ENCODE measurements around the gene HASPIN.
"Not testable (repeated sequence)": the region's sequence is repeated elsewhere in the genome, so short reads cannot be mapped to it uniquely, and the experiment has no call there.

Gene HASPIN

DNA sequence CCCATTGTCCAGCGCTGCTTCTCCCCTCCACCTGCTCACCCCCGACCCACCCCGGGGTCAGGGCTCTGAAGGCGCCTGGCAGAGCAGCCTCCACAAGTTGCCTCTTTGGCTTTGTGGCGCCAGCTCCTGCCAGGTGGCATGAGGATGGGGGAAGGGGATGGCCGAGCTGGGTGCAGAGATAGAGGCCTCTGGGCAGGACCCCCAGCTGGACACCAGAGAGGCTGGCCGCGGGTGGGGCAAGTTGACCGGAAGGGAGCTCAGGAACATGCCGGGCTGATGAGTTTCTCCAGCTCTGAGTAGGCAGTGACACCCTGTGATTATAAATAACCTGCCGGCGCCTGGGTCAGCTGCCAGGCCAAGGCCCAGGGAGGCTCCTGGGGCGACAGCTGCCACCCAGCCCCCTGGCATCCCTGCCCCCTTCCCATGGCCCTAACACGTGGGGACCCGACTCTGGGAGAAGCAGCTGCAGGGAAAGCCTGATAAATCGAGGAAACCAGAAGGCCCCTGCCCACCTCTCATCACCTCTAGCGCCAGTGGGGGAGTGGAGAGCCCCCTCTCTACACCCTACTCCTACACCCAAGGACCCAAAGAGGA is 28.5 kb upstream of the HASPIN start:
- peaks cover 0 to 11% (median 9%) of the 10 kb centered on the region in 5 donors for H3K9me3 ChIP-seq (ENCODE audit: control insufficient read depth in 5 of 5, low read length in 5 of 5)
- peaks cover 0 to 19% (median 13%) of the 10 kb centered on the region in 5 donors for H3K4me1 ChIP-seq (ENCODE audit: control insufficient read depth in 5 of 5, insufficient read depth in 5 of 5, low read length in 5 of 5)
- H3K4me3 ChIP-seq (ENCODE audit: low read depth in 1 of 5, low read length in 5 of 5): peak overlapping the region; percentile 40 to 70 (median 56)
- no peak overlapping the region for H3K27ac ChIP-seq (ENCODE audit: low read depth, low read length)
- peaks cover 21 to 44% (median 30%) of the 10 kb centered on the region in 5 donors for H3K27me3 ChIP-seq (ENCODE audit: control insufficient read depth in 5 of 5, insufficient read depth in 4 of 5, low read length in 5 of 5)
- no peaks in the 10 kb centered on the region for H3K36me3 ChIP-seq (ENCODE audit: control insufficient read depth in 5 of 5, insufficient read depth in 5 of 5, low read length in 5 of 5)
- H3K9ac ChIP-seq (ENCODE audit: low read length in 5 of 5): no peak overlapping the region

DNA sequence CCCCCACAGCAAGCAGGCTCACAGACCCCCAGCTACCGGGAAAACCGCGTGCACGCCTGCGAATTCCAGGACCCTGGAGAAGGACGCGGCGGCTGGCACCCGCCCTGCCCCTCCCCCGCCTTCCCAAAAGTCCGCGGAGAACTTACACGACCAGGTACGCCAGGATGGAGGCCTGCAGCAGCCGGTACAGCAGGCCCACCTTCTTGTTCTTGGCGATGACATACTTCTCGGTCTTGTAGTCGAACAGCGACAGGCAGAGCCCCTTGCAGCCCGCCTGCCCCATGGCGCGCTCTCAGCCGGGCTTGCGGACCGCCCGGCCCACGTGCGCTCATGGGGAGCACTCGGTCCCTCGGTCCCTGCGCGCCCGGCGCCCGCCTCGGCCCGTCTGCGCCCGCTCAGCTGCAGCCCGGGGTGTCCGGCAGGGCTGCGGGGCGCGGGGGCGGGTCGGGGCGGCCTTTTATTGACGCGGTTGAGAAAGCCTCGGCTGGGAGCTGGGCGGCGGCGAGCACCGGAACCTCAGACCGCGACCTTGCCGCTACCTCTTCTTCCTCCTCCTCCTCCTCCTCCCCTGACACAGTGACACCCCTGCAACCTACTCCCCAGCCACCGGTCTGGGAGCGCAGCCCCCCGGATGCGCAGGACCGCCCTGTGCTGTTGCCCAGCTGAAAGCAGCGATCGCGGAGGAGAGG is 27.8 kb upstream of the HASPIN start, which contains the start of gene P2RX5:
Gene P2RX5 (minus strand): TSS at position 433 of the 689 bp plus-strand sequence. CDS start 150 bp downstream, at position 283.
- Histone ChIP-seq H3K27me3 (ENCODE audit: control insufficient read depth in 5 of 5, insufficient read depth in 4 of 5, low read length in 5 of 5) (peaks cover 21 to 39% (median 24%) of the 10 kb centered on the region in 5 donors), H3K36me3 (ENCODE audit: control insufficient read depth in 5 of 5, insufficient read depth in 5 of 5, low read length in 5 of 5) (no peaks in the 10 kb centered on the region), H3K9ac (ENCODE audit: low read length in 5 of 5) (no peak within 1 kb of the TSS)

DNA sequence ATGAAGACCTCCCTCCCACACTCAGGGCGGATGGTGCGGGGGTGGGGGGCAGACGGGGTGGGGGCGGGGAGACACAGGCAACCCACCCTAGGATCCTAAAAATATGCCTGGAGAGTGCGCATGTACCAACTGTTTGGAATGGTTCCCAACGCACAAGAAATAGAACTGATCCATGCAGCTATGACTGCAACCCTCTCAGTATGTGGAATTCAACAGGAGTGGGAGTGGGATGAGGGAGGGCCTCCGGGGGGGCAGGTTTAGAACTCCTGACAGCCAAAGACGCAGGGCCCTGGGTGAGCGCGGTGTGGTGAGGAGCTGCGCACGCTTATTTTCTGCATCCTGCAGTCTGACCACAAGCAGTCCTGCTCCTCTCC is 26.6 kb upstream of the HASPIN start:
- H3K27me3 ChIP-seq (ENCODE audit: control insufficient read depth in 5 of 5, insufficient read depth in 4 of 5, low read length in 5 of 5): peaks cover 17 to 29% (median 21%) of the 10 kb centered on the region in 5 donors
- no peak overlapping the region for H3K27ac ChIP-seq (ENCODE audit: low read depth, low read length)
- H3K9me3 ChIP-seq (ENCODE audit: control insufficient read depth in 5 of 5, low read length in 5 of 5): peaks cover 0 to 11% (median 9%) of the 10 kb centered on the region in 5 donors
- no peak overlapping the region for H3K9ac ChIP-seq (ENCODE audit: low read length in 5 of 5)
- H3K36me3 ChIP-seq (ENCODE audit: control insufficient read depth in 5 of 5, insufficient read depth in 5 of 5, low read length in 5 of 5): no peaks in the 10 kb centered on the region
- no peak overlapping the region for H3K4me3 ChIP-seq (ENCODE audit: low read depth in 1 of 5, low read length in 5 of 5)
- peaks cover 0 to 19% (median 13%) of the 10 kb centered on the region in 5 donors for H3K4me1 ChIP-seq (ENCODE audit: control insufficient read depth in 5 of 5, insufficient read depth in 5 of 5, low read length in 5 of 5)

More for the DNA sequence above, 27.8 kb upstream of the HASPIN start, which contains the start of gene P2RX5:
- peak within 1 kb of the TSS; percentile 40 to 70 (median 56) for H3K4me3 ChIP-seq (ENCODE audit: low read depth in 1 of 5, low read length in 5 of 5)
- no peak within 1 kb of the TSS for H3K27ac ChIP-seq (ENCODE audit: low read depth, low read length)
- peaks cover 0 to 19% (median 13%) of the 10 kb centered on the region in 5 donors for H3K4me1 ChIP-seq (ENCODE audit: control insufficient read depth in 5 of 5, insufficient read depth in 5 of 5, low read length in 5 of 5)
- H3K9me3 ChIP-seq (ENCODE audit: control insufficient read depth in 5 of 5, low read length in 5 of 5): peaks cover 0 to 11% (median 9%) of the 10 kb centered on the region in 5 donors

DNA sequence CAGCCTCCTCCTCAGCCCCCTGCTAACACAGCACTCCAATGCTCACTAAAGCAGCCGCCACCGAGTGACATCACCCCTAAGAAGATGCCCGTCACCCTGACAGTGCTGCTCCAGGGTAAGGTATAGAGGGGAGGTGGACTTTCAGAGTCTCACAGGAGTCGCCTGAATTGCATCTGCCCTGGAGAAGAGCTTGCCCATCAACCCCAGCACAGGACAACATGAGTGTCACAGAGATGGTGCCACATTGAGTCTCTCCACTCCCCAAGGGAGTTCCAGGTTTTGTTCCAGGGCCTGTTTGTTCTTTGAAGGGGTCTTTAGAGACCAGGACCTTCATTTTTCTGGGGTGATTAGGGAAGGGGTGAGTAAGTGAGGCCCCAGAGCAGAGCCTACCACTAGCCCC is 25.6 kb upstream of the HASPIN start:
- H3K27me3 ChIP-seq (ENCODE audit: control insufficient read depth in 5 of 5, insufficient read depth in 4 of 5, low read length in 5 of 5): peaks cover 17 to 26% (median 21%) of the 10 kb centered on the region in 5 donors

DNA sequence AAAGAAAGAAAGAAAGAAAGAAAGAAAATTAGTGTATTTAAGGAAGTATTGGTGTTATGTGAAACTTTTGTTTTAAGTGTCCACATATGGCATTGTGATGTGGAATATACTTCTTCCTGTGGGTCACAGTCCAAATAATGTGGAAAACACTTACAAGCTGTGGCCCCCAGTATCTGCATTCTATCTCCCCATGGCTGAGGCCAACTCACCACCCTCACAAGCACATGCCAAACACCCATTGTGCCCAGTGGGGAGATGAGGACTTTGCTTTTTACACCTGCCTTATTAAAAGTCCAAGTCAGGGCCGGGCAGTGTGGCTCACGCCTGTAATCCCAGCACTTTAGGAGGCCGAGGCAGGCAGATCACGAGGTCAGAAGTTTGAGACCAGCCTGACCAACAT is 23.8 kb upstream of the HASPIN start:
- Histone ChIP-seq H3K27me3 (ENCODE audit: control insufficient read depth in 5 of 5, insufficient read depth in 4 of 5, low read length in 5 of 5) (peaks cover 11 to 20% (median 14%) of the 10 kb centered on the region in 5 donors), H3K9me3 (ENCODE audit: control insufficient read depth in 5 of 5, low read length in 5 of 5) (peaks cover 0 to 11% (median 9%) of the 10 kb centered on the region in 5 donors), H3K4me1 (ENCODE audit: control insufficient read depth in 5 of 5, insufficient read depth in 5 of 5, low read length in 5 of 5) (peaks cover 0 to 19% (median 13%) of the 10 kb centered on the region in 5 donors), H3K4me3 (ENCODE audit: low read depth in 1 of 5, low read length in 5 of 5) (no peak overlapping the region), H3K9ac (ENCODE audit: low read length in 5 of 5) (no peak overlapping the region), H3K36me3 (ENCODE audit: control insufficient read depth in 5 of 5, insufficient read depth in 5 of 5, low read length in 5 of 5) (no peaks in the 10 kb centered on the region), H3K27ac (ENCODE audit: low read depth, low read length) (no peak overlapping the region)

More for the DNA sequence above, 25.6 kb upstream of the HASPIN start:
- Histone ChIP-seq H3K36me3 (ENCODE audit: control insufficient read depth in 5 of 5, insufficient read depth in 5 of 5, low read length in 5 of 5) (no peaks in the 10 kb centered on the region), H3K9ac (ENCODE audit: low read length in 5 of 5) (no peak overlapping the region), H3K27ac (ENCODE audit: low read depth, low read length) (no peak overlapping the region), H3K9me3 (ENCODE audit: control insufficient read depth in 5 of 5, low read length in 5 of 5) (peaks cover 0 to 11% (median 9%) of the 10 kb centered on the region in 5 donors), H3K4me1 (ENCODE audit: control insufficient read depth in 5 of 5, insufficient read depth in 5 of 5, low read length in 5 of 5) (peaks cover 0 to 19% (median 13%) of the 10 kb centered on the region in 5 donors), H3K4me3 (ENCODE audit: low read depth in 1 of 5, low read length in 5 of 5) (no peak overlapping the region)

DNA sequence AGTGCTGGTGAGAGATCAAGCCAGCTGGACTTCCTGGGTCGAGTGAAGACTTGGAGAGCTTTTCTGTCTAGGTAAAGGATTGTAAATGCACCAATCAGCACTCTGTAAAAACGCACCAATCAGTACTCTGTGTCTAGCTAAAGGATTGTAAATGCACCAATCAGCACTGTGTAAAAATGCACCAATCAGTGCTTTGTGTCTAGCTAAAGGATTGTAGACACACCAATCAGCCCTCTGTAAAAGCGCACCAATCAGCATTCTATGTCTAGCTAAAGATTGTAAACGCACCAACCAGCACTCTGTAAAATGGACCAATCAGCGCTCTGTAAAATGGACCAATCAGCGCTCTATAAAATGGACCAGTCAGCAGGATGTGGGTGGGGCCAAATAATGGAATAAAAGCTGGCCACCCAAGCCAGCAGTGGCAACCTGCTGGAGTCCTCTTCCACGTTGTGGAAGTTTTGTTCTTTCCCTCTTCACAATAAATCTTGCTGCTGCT is 21.6 kb upstream of the HASPIN start:
- not testable (repeated sequence) for H3K27me3 ChIP-seq (ENCODE audit: control insufficient read depth in 5 of 5, insufficient read depth in 4 of 5, low read length in 5 of 5); H3K9ac ChIP-seq (ENCODE audit: low read length in 5 of 5); H3K4me3 ChIP-seq (ENCODE audit: low read depth in 1 of 5, low read length in 5 of 5); H3K27ac ChIP-seq (ENCODE audit: low read depth, low read length); H3K4me1 ChIP-seq (ENCODE audit: control insufficient read depth in 5 of 5, insufficient read depth in 5 of 5, low read length in 5 of 5); H3K36me3 ChIP-seq (ENCODE audit: control insufficient read depth in 5 of 5, insufficient read depth in 5 of 5, low read length in 5 of 5)
- H3K9me3 ChIP-seq (ENCODE audit: control insufficient read depth in 5 of 5, low read length in 5 of 5): peaks cover 0 to 11% (median 9%) of the 10 kb centered on the region in 5 donors

DNA sequence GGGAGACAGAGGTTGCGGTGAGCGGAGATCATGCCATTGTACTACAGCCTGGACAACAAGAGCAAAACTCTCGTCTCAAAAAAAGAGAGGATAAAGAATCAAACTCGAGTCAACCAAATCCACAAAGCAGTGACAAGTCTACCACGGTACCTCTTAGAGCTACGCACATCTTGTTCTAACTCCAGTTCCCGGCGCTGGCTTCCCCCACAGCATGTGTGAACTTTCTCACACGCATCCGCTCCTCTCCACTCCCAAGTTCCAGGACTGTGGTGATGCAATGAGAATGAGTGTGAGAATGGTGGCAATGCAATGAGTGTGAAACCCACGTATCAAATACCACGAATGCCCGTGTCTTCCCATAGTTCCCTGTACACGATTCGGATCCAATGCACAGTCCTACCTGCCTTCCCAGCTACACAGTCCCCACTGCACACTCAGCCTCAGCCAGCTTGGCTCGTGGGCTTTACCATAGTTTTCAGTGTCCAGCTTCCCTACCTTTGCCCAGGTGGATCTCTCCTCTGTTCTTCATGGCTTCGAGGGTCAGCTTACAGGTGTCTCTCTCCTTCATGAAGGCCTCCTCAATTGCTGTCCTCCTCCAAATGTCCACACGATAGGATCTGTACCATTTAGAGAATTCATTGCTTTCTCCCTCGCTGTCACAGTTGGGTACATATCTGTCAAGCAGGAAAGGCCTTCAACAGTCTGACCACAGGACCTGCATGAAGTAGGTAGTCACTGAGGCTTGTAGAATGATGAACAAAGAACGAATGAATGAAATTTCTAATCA is 18.6 kb upstream of the HASPIN start:
- no peaks in the 10 kb centered on the region for H3K9me3 ChIP-seq (ENCODE audit: control insufficient read depth in 5 of 5, low read length in 5 of 5)
- H3K27me3 ChIP-seq (ENCODE audit: control insufficient read depth in 5 of 5, insufficient read depth in 4 of 5, low read length in 5 of 5): no peaks in the 10 kb centered on the region
- H3K9ac ChIP-seq (ENCODE audit: low read length in 5 of 5): no peak overlapping the region
- H3K36me3 ChIP-seq (ENCODE audit: control insufficient read depth in 5 of 5, insufficient read depth in 5 of 5, low read length in 5 of 5): no peaks in the 10 kb centered on the region
- H3K27ac ChIP-seq (ENCODE audit: low read depth, low read length): no peak overlapping the region
- no peak overlapping the region for H3K4me3 ChIP-seq (ENCODE audit: low read depth in 1 of 5, low read length in 5 of 5)
- H3K4me1 ChIP-seq (ENCODE audit: control insufficient read depth in 5 of 5, insufficient read depth in 5 of 5, low read length in 5 of 5): no peaks in the 10 kb centered on the region

DNA sequence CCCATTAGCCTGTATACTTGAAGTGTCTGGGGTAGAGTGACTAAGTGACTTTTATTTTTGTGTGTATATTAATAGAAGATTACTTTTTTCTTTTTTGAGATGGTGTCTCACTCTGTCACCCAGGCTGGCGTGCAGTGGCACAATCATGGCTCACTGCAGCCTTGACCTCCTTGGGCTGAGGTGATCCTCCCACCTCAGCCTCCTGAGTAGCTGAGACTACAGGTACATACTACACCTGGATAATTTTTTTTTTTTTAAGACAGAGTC is 18.1 kb upstream of the HASPIN start:
- not testable (repeated sequence) for H3K9ac ChIP-seq (ENCODE audit: low read length in 5 of 5); H3K27me3 ChIP-seq (ENCODE audit: control insufficient read depth in 5 of 5, insufficient read depth in 4 of 5, low read length in 5 of 5); H3K9me3 ChIP-seq (ENCODE audit: control insufficient read depth in 5 of 5, low read length in 5 of 5); H3K4me3 ChIP-seq (ENCODE audit: low read depth in 1 of 5, low read length in 5 of 5); H3K4me1 ChIP-seq (ENCODE audit: control insufficient read depth in 5 of 5, insufficient read depth in 5 of 5, low read length in 5 of 5); H3K36me3 ChIP-seq (ENCODE audit: control insufficient read depth in 5 of 5, insufficient read depth in 5 of 5, low read length in 5 of 5); H3K27ac ChIP-seq (ENCODE audit: low read depth, low read length)

DNA sequence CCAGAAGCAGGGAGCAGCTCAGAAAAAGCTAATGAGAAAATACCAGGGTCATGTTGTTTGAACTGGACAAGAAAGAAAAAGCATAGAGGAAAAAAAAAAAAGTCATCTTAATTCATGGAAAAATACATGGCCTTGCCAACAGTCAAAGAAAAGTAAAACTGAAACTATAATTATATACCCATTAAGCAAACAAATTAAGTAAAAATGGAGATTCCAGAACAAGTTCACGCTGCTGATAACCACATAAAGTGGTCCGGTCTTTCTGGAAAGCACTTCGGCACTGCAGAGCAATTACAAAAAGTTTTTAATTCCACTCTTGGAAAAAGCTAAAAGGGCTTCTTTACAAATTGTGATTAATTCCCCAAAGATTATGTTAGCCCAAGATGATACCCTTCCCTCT is 15.3 kb upstream of the HASPIN start:
- Histone ChIP-seq H3K4me3 (ENCODE audit: low read depth in 1 of 5, low read length in 5 of 5) (no peak overlapping the region), H3K9me3 (ENCODE audit: control insufficient read depth in 5 of 5, low read length in 5 of 5) (no peaks in the 10 kb centered on the region), H3K4me1 (ENCODE audit: control insufficient read depth in 5 of 5, insufficient read depth in 5 of 5, low read length in 5 of 5) (peaks cover 0 to 6% (median 0%) of the 10 kb centered on the region in 5 donors), H3K9ac (ENCODE audit: low read length in 5 of 5) (no peak overlapping the region), H3K27ac (ENCODE audit: low read depth, low read length) (no peak overlapping the region), H3K36me3 (ENCODE audit: control insufficient read depth in 5 of 5, insufficient read depth in 5 of 5, low read length in 5 of 5) (peaks cover 0 to 15% (median 11%) of the 10 kb centered on the region in 5 donors), H3K27me3 (ENCODE audit: control insufficient read depth in 5 of 5, insufficient read depth in 4 of 5, low read length in 5 of 5) (no peaks in the 10 kb centered on the region)

Data from subcutaneous abdominal adipose tissue (tissue), 5 donors.